T-helper 17 cell (primary cell): ENCODE results near the gene HMCN1. TPM values are rescaled to one million over a fixed set of nuclear protein-coding genes. Genes with fewer than 3 reads are reported as not detected.
"Not testable (repeated sequence)": the region's sequence is repeated elsewhere in the genome, so short reads cannot be mapped to it uniquely, and the experiment has no call there.

ENCODE experiments used
- ATAC-seq: fragments of 150-1000 bp; cut with Tn5 transposase; 2 replicates; pipeline ENCODE4 v1.10.0; 2021; ENCODE audit warnings: mild to moderate bottlenecking, moderate library complexity
- DNase-seq, 3 donors: peaks; one replicate each; pipeline versions ENCODE4 v3.0.0 to v3.0.0-alpha.2; 2020 to 2021
- H3K9me3 ChIP-seq: one replicate; pipeline ENCODE4 v1.7.0; 2013; ENCODE audit warnings: low read length, mild to moderate bottlenecking; ENCODE audit not compliant: control insufficient read depth, poor library complexity, severe bottlenecking
- H3K27ac Mint-ChIP-seq: one replicate; pipeline ENCODE4 v1.8.0; 2022; ENCODE audit warnings: mild to moderate bottlenecking, moderate library complexity, mixed read lengths
- H3K27me3 Mint-ChIP-seq: one replicate; pipeline ENCODE4 v1.8.0; 2022; ENCODE audit warnings: mixed read lengths
- H3K36me3 Mint-ChIP-seq: one replicate; pipeline ENCODE4 v1.8.0; 2022; ENCODE audit warnings: low read depth, mixed read lengths
- H3K4me1 Mint-ChIP-seq: one replicate; pipeline ENCODE4 v1.8.0; 2022; ENCODE audit warnings: mild to moderate bottlenecking, mixed read lengths
- H3K4me3 Mint-ChIP-seq: one replicate; pipeline ENCODE4 v1.8.0; 2022; ENCODE audit warnings: mild to moderate bottlenecking, moderate library complexity, mixed read lengths
- total RNA-seq, 4 donors: library from RNA in 2 of 4; stranded (reverse) in 2 of 4; gene quantifications; one replicate each; pipeline ENCODE4 v1.2.3 and lab custom pipeline; 2022 to 2026

HMCN1 gene
- total RNA-seq, 2 donors from 2014 or later, result 0.05 to 0.57 TPM

DNA sequence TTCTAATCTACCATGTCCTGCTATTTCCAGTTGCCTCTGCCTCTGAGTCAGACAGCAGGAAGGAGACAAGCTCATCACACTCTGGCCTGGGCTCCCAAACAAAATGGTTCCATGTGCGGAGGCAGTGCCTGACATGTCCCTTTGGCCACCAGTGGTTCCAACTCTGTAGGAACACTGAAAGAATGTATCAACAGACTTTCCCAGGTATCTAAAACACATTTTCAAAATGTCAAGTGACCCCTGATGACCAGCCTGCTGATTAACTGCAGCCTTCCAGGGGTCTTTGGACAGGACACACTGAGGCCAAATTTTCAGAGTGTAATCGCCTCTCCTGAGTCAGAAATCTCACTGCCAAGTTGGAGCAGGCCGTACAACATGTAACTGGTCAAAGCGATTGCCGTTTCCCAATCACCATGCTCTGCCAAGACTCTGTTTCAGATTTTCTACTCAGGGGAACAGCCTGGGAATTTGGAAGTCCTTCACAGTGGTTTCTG is 468.1 kb downstream of the HMCN1 start:
- ATAC-seq (no peak), DNase-seq (no peak)
- Mint-ChIP-seq H3K4me3 (no peak overlapping the region), H3K27me3 (peaks cover 22% of the 10 kb centered on the region), H3K27ac (no peak overlapping the region), H3K36me3 (no peaks in the 10 kb centered on the region), H3K4me1 (peaks cover 3% of the 10 kb centered on the region)
- H3K9me3 ChIP-seq, result no peaks in the 10 kb centered on the region

DNA sequence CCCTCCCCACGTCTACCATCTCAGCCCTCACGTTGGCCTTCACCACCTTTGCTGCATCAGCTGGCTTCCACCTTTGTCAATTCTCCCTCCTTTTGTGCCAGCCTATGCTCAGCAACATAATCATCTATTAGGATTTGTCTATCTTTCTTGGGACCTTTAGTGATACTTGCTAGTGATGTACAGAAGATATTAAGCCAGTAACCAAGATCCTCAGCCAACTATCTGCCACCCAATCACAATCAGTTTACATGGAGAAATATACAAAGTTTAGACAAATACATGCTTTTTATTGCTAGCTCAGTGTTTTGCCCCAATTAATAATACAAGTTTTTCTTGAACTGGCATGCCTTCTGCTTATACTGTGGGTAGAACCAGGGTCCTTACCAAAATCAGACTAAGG is 468.6 kb downstream of the HMCN1 start:
- peaks cover 26% of the 10 kb centered on the region for H3K27me3 Mint-ChIP-seq
- DNase-seq, result no peak
- no peaks in the 10 kb centered on the region for H3K9me3 ChIP-seq
- peaks cover 3% of the 10 kb centered on the region for H3K4me1 Mint-ChIP-seq
- no peak for ATAC-seq
- H3K27ac Mint-ChIP-seq, result no peak overlapping the region
- H3K4me3 Mint-ChIP-seq, result no peak overlapping the region
- H3K36me3 Mint-ChIP-seq, result no peaks in the 10 kb centered on the region

DNA sequence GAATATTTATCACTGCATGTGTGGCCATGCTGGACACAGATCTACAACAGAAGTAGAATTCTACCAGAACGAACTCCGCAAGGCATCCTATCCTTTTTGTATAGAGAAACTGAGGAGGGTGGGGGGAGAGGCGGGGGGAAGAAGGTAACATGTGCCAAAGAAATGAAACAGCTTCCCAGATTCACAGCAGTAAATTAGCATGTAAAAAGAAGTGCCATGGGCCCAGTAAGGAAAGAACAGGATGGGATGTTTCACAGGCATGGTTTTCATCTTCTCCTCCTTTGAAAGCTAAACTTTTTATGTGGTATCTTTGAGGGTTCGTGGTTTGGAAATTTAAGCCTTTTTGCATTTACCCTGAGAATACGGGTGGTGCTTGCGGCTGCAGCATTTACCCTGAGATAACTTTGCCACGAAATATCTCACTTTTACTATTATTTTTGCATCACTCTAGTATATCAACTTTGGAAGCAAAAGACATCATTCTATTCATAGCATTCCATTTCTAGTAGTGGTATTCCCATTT is 471.9 kb downstream of the HMCN1 start:
- H3K27me3 Mint-ChIP-seq, result peaks cover 52% of the 10 kb centered on the region
- no peak for DNase-seq
- H3K4me1 Mint-ChIP-seq, result peaks cover 3% of the 10 kb centered on the region
- no peak overlapping the region for H3K27ac Mint-ChIP-seq
- ATAC-seq, result no peak
- H3K4me3 Mint-ChIP-seq, result no peak overlapping the region
- H3K36me3 Mint-ChIP-seq, result peaks cover 3% of the 10 kb centered on the region
- no peaks in the 10 kb centered on the region for H3K9me3 ChIP-seq

DNA sequence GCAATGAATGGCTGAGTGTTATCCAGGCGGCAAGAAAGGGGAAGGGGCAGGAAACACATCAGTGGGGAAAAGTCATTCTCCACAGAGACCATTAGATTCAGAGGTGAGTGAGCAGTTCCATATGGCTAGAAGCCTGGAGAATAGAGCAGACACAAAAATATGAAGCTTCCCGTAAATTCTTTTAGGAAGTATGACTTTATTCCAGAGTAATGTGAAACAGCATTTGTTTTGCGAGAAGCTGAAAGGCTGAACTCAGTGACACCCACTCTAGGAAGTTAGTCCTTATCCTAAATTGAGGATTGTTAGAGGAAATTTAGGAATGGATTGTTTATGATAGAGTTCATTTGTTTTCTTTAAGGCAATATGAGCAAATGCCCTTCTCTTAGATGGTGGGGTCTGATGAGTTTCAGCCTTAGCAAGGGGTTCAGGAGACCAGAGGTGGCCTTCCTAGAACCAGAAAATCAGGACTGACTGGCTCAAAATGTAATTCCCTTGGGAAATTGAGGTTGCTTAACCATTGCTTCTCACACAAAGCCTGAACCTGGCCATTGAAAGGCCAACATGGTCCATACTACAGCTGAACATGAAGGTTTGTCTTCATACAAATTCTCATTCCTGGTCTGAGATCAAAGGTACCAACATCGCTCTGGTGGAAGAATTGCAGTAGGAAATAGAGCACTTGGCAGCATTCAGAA is 473.3 kb downstream of the HMCN1 start:
- no peaks in the 10 kb centered on the region for H3K9me3 ChIP-seq
- Mint-ChIP-seq H3K36me3 (peaks cover 3% of the 10 kb centered on the region), H3K4me3 (no peak overlapping the region), H3K4me1 (peaks cover 3% of the 10 kb centered on the region), H3K27ac (no peak overlapping the region), H3K27me3 (peaks cover 56% of the 10 kb centered on the region)
- ATAC-seq (no peak), DNase-seq (no peak)

DNA sequence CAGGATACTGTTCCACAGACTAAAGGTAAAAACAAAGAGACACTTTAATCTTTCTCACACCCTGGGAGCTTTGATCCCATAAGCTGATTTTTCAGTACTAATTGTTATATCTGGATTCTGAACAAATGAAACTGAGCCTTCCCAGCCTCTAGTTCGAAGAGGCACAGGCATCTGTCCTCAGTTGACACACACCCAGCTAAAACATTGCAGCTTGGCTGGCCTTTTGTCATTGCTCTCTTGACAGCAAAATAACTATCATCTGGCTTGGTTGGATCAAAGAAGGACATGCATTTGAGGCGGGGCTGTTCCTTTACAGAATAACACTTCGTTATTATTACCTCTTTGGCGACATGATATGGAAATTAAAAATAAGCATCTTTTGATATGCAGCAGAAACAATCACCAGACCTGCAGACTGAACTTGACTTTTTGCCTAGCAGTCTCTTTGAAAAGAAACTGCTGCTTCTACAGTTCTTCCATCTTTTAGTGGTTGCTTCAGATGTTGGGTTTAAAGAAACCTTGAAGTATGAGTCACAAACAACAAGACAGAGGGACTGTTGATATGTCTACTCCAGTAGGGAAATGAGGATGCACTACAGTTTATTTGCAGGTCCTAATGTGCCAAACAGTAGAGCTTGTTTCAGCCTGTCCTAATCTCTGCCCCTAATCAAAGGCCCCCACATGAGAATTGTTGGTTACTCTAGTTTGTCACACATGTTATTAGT is 474.4 kb downstream of the HMCN1 start:
- ATAC-seq (no peak), DNase-seq (no peak)
- H3K36me3 Mint-ChIP-seq, result peaks cover 3% of the 10 kb centered on the region
- peaks cover 3% of the 10 kb centered on the region for H3K4me1 Mint-ChIP-seq
- H3K27ac Mint-ChIP-seq, result no peak overlapping the region
- no peaks in the 10 kb centered on the region for H3K9me3 ChIP-seq
- no peak overlapping the region for H3K4me3 Mint-ChIP-seq
- H3K27me3 Mint-ChIP-seq, result peaks cover 61% of the 10 kb centered on the region

DNA sequence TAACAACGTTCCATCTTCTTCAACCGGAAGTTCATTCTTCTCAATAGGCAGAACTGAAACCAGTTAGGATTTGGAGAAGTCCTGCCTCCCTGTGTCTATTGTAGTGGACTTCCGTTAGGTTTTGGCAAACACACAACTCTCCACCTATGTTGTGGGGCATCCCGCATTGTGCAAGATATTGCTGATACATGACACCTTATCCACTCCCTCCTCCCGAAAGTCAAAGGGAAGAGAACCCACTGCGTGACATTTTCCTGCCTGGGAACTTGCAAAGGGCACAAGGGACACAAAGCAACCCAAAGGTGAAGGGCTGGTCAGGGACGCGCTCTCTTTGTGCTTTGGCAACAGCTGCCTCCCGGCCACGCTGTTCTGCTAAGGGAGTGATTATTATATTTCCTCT is 476.1 kb downstream of the HMCN1 start:
- H3K27me3 Mint-ChIP-seq, result peaks cover 65% of the 10 kb centered on the region
- no peak for ATAC-seq
- no peak overlapping the region for H3K27ac Mint-ChIP-seq

DNA sequence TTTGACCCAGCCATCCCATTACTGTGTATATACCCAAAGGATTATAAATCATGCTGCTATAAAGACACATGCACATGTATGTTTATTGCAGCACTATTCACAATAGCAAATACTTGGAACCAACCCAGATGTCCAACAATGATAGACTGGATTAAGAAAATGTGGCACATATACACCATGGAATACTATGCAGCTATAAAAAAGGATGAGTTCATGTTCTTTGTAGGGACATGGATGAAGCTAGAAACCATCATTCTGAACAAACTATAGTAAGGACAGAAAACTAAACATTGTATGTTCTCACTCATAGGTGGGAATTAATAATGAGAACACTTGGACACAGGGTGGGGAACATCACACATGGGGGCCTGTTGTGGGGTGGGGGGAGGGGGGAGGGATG is 477.4 kb downstream of the HMCN1 start:
- H3K4me3 Mint-ChIP-seq, result not testable (repeated sequence)

More for the DNA sequence above, 476.1 kb downstream of the HMCN1 start:
- Mint-ChIP-seq H3K4me1 (peaks cover 3% of the 10 kb centered on the region), H3K4me3 (no peak overlapping the region), H3K36me3 (peaks cover 3% of the 10 kb centered on the region)
- no peaks in the 10 kb centered on the region for H3K9me3 ChIP-seq
- DNase-seq, result no peak

DNA sequence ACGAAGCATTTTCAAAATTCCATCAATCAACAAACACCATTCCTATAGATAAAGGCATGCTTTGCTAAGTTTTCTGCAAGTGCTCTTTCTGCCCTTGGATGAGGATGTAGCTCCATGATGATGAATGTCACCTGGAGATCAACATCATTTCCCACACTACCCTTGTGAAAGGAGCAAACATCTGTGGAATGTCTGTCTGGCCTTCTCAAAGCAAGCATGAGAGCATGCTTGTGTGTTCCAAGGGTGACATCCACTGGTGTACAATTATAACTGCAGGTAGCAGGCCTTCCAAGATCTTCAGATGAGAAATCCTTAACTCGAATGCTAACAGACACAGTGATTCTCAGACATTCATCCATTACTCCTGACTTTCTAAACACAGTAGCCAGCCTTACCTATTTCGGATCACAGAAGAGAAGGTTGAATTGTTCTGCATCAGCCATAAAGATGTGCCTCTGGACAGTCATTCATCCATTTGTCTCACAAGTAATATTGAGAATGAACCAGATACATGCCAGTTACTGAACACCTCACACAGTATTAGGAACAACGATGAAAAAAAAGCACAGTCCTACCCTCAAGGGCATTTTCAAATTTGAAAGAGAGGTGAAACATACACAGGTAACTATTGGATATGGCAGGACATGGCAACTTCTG is 478.5 kb downstream of the HMCN1 start:
- H3K27me3 Mint-ChIP-seq, result peaks cover 42% of the 10 kb centered on the region
- no peak for DNase-seq
- ATAC-seq, result no peak
- H3K27ac Mint-ChIP-seq, result no peak overlapping the region
- H3K36me3 Mint-ChIP-seq, result peaks cover 3% of the 10 kb centered on the region
- H3K9me3 ChIP-seq, result no peaks in the 10 kb centered on the region
- H3K4me3 Mint-ChIP-seq, result no peak overlapping the region
- no peaks in the 10 kb centered on the region for H3K4me1 Mint-ChIP-seq

More for the DNA sequence above, 477.4 kb downstream of the HMCN1 start:
- H3K4me1 Mint-ChIP-seq, H3K36me3 Mint-ChIP-seq, DNase-seq, H3K27ac Mint-ChIP-seq, H3K9me3 ChIP-seq, ATAC-seq: not testable (repeated sequence)
- H3K27me3 Mint-ChIP-seq, result peaks cover 53% of the 10 kb centered on the region

DNA sequence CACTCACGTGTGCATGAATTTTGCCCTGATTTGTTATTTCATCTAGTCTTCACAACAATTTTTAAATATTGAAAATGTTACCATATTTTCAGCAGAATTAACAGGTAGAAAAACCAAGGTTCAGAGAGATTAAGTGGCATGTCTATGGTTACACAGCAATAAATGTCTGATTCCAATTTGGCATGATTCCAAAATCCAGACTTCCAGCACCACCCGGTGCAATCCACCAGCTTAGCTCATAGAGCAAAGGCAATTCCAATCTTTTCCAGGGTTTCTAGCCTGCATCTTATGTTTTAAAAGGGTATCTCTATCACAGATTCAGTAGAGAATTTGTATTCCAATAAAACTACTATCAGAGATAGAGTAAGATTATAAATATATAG is 479.0 kb downstream of the HMCN1 start:
- Mint-ChIP-seq H3K36me3 (peaks cover 3% of the 10 kb centered on the region), H3K4me1 (no peaks in the 10 kb centered on the region), H3K4me3 (no peak overlapping the region), H3K27me3 (peaks cover 37% of the 10 kb centered on the region), H3K27ac (no peak overlapping the region)
- ATAC-seq (no peak), DNase-seq (no peak)
- no peaks in the 10 kb centered on the region for H3K9me3 ChIP-seq

DNA sequence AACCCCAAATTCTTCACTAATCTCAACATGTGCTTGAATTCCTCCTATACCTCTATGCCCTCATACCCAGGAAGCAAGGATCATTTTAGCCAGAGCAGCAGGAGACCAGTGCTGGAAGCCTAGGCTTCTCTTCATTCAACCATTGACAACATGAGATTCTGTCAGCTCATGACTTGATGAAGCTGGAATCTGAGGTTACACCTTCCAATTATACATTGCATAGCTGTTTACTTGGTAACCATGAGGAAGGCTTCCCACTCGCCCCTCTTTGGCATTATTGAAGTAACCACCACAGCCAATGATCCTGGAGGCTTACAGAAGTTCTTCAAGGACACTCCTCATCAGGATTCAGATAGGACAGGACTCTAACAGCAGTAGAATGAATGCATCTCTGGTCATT is 480.6 kb downstream of the HMCN1 start:
- H3K9me3 ChIP-seq, result no peaks in the 10 kb centered on the region
- peaks cover 22% of the 10 kb centered on the region for H3K27me3 Mint-ChIP-seq
- no peak for DNase-seq
- H3K27ac Mint-ChIP-seq, result no peak overlapping the region
- H3K36me3 Mint-ChIP-seq, result no peaks in the 10 kb centered on the region
- no peak for ATAC-seq
- H3K4me3 Mint-ChIP-seq, result no peak overlapping the region
- no peaks in the 10 kb centered on the region for H3K4me1 Mint-ChIP-seq

DNA sequence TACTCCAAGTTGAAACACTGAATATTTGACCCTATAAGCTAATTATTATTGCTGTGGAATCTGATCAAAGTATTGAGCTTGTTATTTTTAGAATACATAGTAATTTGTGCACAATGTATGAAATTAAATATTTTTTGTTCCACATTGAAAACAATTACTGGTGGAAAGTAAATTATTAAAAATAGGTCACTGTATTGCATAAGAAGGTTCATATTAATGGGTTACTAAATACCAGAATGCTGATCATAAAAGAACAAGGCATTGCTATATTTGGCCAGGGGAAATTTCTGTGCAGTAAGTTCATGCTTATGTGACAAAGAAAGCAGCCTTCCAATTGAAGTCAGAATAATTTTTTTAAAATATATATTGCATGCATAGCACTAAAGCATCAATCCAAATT is 481.4 kb downstream of the HMCN1 start:
- Mint-ChIP-seq H3K36me3 (no peaks in the 10 kb centered on the region), H3K4me3 (no peak overlapping the region), H3K4me1 (no peaks in the 10 kb centered on the region), H3K27ac (no peak overlapping the region), H3K27me3 (peaks cover 15% of the 10 kb centered on the region)
- ATAC-seq (no peak), DNase-seq (no peak)
- no peaks in the 10 kb centered on the region for H3K9me3 ChIP-seq

DNA sequence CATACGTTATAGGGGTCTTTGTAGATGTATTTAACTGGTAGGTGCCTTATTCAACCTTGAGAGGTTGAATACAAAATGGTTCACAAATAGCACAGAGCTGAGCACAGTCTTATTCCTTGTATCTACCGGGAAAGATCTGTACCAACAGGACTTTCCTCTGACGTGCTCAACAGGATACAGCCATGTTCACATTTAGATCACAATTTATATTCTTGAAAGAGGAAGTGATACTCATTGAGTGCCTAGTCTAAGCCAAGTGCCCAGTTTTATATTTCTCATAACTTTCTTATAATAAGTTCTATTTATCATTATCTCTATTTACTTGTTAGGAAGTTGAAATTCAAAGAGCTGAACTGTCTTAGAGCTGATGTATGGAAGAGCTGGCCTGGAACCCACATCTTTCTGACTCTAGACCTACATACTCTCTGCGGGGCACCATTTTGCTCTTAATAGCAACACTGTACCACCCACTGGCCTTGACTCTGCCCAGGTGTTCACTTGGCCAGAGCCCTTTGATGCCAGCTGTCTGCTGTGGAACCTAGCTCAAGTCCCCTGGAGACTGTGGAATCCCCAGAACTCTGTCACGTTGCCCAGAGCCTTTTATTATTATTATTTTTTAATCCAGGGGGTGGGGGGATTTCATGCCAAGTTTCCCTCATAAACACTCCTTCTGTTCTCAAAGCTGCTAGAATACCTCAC is 484.6 kb downstream of the HMCN1 start:
- H3K36me3 Mint-ChIP-seq, result no peaks in the 10 kb centered on the region

DNA sequence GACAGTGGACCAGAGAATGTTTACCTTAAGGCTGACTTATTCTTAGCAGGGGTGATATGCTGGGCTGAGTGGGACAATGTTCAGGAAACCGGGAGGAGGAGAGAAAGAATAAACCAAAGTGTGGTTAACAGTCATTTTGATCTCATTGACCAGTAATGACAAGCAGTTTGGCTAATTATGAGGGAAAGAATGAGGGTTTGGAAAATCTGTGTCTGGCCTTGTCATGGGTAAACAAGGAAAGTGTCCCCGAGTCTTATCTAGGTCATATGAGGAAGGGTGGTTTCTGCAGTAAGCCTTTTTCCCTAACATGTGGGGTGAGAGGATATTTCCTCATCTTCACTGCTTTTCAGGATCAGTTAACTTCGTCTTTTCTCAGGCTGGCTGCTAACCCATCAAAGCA is 485.9 kb downstream of the HMCN1 start:
- peaks cover 3% of the 10 kb centered on the region for H3K4me1 Mint-ChIP-seq
- no peaks in the 10 kb centered on the region for H3K36me3 Mint-ChIP-seq
- no peak overlapping the region for H3K27ac Mint-ChIP-seq
- no peak overlapping the region for H3K4me3 Mint-ChIP-seq
- ATAC-seq (no peak), DNase-seq (no peak)
- no peaks in the 10 kb centered on the region for H3K27me3 Mint-ChIP-seq
- H3K9me3 ChIP-seq, result no peaks in the 10 kb centered on the region

More for the DNA sequence above, 484.6 kb downstream of the HMCN1 start:
- ATAC-seq (no peak), DNase-seq (no peak)
- H3K27ac Mint-ChIP-seq, result no peak overlapping the region
- no peaks in the 10 kb centered on the region for H3K9me3 ChIP-seq
- H3K4me1 Mint-ChIP-seq, result peaks cover 3% of the 10 kb centered on the region
- peaks cover 4% of the 10 kb centered on the region for H3K27me3 Mint-ChIP-seq
- H3K4me3 Mint-ChIP-seq, result no peak overlapping the region
